Airway epithelial cell (primary cell): Measurements from ENCODE around the gene CHAC2. TPM values are rescaled to one million over a fixed set of nuclear protein-coding genes. Genes with fewer than 3 reads are reported as not detected.

Source experiments
- total RNA-seq: library from RNA; depleted of rRNA; stranded (reverse); fragments of >200 nt; gene quantifications from 2 replicates; pipeline ENCODE4 v1.2.3, GENCODE V29; 2015

Gene CHAC2
- total RNA-seq, result 10.6 and 13.3 TPM in 2 replicates

GRCh38 chr2:53767405-53768241 is at the start of gene CHAC2:
Gene CHAC2, plus strand, starts transcription at chr2:53767804. Its CDS starts 83 bp downstream, at chr2:53767887.

GRCh38 chr2:53786705-53787613 is 19.4 kb downstream of the CHAC2 start, which contains the start of the genes ASB3 and ERLEC1:
Gene ASB3, minus strand, starts transcription at chr2:53786953. Its CDS starts 21,381 bp downstream, at chr2:53765572.
Gene ERLEC1, plus strand, starts transcription at chr2:53787044. Its CDS starts 167 bp downstream, at chr2:53787211.

Other genes starting within 250 kb of the CHAC2 start
- gene ASB3, start 19.1 kb downstream of the CHAC2 start, total RNA-seq, result 10.6 and 12.5 TPM in 2 replicates
- 43.3 and 48.6 TPM in 2 replicates for gene ERLEC1, start 19.2 kb downstream of the CHAC2 start, total RNA-seq
- 0.05 and 0.78 TPM in 2 replicates for gene GPR75, start 92.2 kb downstream of the CHAC2 start, total RNA-seq
- gene PSME4, start 203.2 kb downstream of the CHAC2 start, total RNA-seq, result 27.7 and 44.3 TPM in 2 replicates